ENCODE results near the gene COX20.

DNA sequence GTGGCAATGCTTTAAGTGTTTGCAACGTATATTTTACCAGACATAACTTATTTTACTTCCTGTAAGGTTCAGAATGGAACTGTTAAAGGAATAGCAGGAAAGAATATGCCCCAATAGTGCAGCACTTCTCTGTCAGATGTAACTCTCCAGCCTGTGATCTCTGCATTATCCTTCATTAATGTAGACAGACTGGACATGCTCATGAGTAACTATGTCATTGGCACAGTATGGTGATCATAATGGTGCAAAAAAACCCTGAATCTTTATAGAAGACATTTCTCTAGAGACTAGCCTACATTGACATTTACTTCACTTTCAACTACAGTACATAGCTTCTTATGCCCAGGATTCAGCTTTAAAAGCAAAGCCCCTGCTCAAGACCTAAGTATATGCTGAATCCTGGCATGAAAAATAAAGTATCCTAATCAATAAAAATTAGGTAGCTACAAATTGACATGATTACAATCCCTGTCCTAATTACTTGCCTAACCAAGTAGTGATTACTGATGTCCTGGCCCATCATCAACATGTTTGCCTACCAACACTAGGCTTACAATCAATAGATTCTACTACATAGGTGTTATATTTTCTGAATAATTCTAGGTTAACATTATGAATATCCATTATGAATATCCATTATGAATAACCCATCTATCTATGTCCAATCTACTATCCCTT, 13.9 kb downstream of the COX20 start:
- TF ChIP-seq, protein P1, sequence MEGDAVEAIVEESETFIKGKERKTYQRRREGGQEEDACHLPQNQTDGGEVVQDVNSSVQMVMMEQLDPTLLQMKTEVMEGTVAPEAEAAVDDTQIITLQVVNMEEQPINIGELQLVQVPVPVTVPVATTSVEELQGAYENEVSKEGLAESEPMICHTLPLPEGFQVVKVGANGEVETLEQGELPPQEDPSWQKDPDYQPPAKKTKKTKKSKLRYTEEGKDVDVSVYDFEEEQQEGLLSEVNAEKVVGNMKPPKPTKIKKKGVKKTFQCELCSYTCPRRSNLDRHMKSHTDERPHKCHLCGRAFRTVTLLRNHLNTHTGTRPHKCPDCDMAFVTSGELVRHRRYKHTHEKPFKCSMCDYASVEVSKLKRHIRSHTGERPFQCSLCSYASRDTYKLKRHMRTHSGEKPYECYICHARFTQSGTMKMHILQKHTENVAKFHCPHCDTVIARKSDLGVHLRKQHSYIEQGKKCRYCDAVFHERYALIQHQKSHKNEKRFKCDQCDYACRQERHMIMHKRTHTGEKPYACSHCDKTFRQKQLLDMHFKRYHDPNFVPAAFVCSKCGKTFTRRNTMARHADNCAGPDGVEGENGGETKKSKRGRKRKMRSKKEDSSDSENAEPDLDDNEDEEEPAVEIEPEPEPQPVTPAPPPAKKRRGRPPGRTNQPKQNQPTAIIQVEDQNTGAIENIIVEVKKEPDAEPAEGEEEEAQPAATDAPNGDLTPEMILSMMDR (IDR thresholded peaks at IDR 0.05) = no peak
- TF ChIP-seq EP300 (IDR thresholded peaks at IDR 0.05) (no peak), POLR2A (IDR thresholded peaks at IDR 0.05) (no peak), POLR2AphosphoS5 (IDR thresholded peaks at IDR 0.05) (no peak)

All from stomach (tissue), 4 donors.